ENCODE measurements around the gene KRTAP12-1. TPM values are rescaled to one million over a fixed set of nuclear protein-coding genes. Genes with fewer than 3 reads are reported as not detected.
"Not testable (repeated sequence)": the region's sequence is repeated elsewhere in the genome, so short reads cannot be mapped to it uniquely, and the experiment has no call there.

The KRTAP12-1 gene
- polyA plus RNA-seq, 3 donors = not detected

- H3K4me3 ChIP-seq (replicated peaks in 1 of 3; ENCODE audit: low read depth in 2 of 3, low read length in 3 of 3); H3K79me2 ChIP-seq (ENCODE audit: insufficient read depth, low read length); H3K27me3 ChIP-seq (ENCODE audit: control insufficient read depth in 2 of 2, insufficient read depth in 2 of 2, low read length in 2 of 2); H3K4me1 Mint-ChIP-seq; H3K36me3 ChIP-seq (replicated peaks in 1 of 2; ENCODE audit: control insufficient read depth in 1 of 2, insufficient read depth in 2 of 2, low read length in 2 of 2); H3K27ac Mint-ChIP-seq; intact Hi-C loops (cut with micrococcal nuclease); H3K4me3 Mint-ChIP-seq; H3K4me2 ChIP-seq (replicated peaks; ENCODE audit: extremely low read depth, low read length, poor library complexity, severe bottlenecking); H3K36me3 Mint-ChIP-seq; H2AFZ ChIP-seq (ENCODE audit: insufficient read depth, low read depth, low read length, poor library complexity, severe bottlenecking); H3K4me1 ChIP-seq (ENCODE audit: control insufficient read depth in 1 of 2, insufficient read depth in 2 of 2, low read length in 2 of 2); H4K20me1 ChIP-seq (ENCODE audit: insufficient read depth, low read length); H3K9ac ChIP-seq (ENCODE audit: insufficient read depth, low read length, poor library complexity, severe bottlenecking); DNase-seq; H3K27ac ChIP-seq (ENCODE audit: low read depth in 1 of 2, low read length in 2 of 2): not testable (repeated sequence)
- WGBS (ENCODE audit: insufficient coverage) = 87% methylated on average over 3 of the region's 12 CpGs
- Mint-ChIP-seq H3K9me3 (peaks cover 7 to 27% (median 20%) of the 10 kb centered on the region in 7 donors), H3K27me3 (ENCODE audit: low read depth in 3 of 3) (peaks cover 4 to 11% (median 11%) of the 10 kb centered on the region in 3 donors)
- peaks cover 8 to 25% of the 10 kb centered on the region in 2 donors for H3K9me3 ChIP-seq (replicated peaks in 1 of 2; ENCODE audit: control insufficient read depth in 1 of 2, insufficient read depth in 1 of 2, low read length in 2 of 2)
Measured at GRCh38 chr21:44637851-44638348, 44.1 kb downstream of the KRTAP12-1 start.

DNA sequence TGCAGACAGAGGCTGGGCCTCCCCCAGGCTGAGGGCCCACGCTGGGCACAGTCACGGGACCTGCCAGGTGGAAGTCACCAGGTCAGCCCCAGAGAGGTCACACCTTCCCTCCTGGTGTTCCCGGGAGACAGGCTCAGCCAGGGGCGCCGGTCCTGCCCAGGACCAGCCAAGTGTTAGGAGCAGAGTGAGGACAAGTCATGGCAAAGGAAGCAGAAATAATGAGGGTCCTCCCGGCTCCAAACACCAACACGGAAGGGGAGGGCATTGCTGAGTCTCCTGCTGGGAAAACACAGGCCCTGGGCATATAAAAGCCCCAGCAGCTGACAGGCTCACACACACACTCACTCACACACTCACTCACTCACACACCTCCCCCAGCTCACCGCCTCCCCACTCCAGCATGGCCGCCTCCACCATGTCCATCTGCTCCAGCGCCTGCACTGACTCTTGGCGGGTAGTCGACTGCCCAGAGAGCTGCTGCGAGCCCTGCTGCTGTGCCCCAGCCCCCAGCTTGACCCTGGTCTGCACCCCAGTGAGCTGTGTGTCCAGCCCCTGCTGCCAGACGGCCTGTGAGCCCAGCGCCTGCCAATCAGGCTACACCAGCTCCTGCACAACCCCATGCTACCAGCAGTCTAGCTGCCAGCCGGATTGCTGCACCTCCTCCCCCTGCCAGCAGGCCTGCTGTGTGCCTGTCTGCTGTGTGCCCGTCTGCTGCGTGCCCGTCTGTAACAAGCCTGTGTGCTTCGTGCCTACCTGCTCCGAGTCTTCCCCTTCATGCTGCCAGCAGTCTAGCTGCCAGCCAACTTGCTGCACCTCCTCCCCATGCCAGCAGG lies 44.7 kb downstream of the KRTAP12-1 start, which contains the start of gene KRTAP10-10:
KRTAP10-10 (plus strand) TSS at position 339 of the 833 bp plus-strand sequence; CDS start at position 401, 62 bp downstream.
- no peak within 1 kb of the TSS for H3K4me2 ChIP-seq (replicated peaks; ENCODE audit: extremely low read depth, low read length, poor library complexity, severe bottlenecking)
- no peak within 1 kb of the TSS for H2AFZ ChIP-seq (ENCODE audit: insufficient read depth, low read depth, low read length, poor library complexity, severe bottlenecking)
- H3K79me2 ChIP-seq (ENCODE audit: insufficient read depth, low read length) = no peaks in the 10 kb centered on the region
- intact Hi-C loops (cut with micrococcal nuclease) = no loop called here
- no peak within 1 kb of the TSS for H3K4me3 Mint-ChIP-seq
- WGBS (ENCODE audit: insufficient coverage) = 78% methylated on average over 16 of the region's 21 CpGs
- no peaks in the 10 kb centered on the region for H3K36me3 Mint-ChIP-seq
- no peak within 1 kb of the TSS for H3K9ac ChIP-seq (ENCODE audit: insufficient read depth, low read length, poor library complexity, severe bottlenecking)
- no peak within 1 kb of the TSS for H3K4me3 ChIP-seq (replicated peaks in 1 of 3; ENCODE audit: low read depth in 2 of 3, low read length in 3 of 3)
- peaks cover 7 to 28% (median 24%) of the 10 kb centered on the region in 7 donors for H3K9me3 Mint-ChIP-seq
- peaks cover 11 to 29% of the 10 kb centered on the region in 2 donors for H3K9me3 ChIP-seq (replicated peaks in 1 of 2; ENCODE audit: control insufficient read depth in 1 of 2, insufficient read depth in 1 of 2, low read length in 2 of 2)
- peaks cover 4 to 14% (median 11%) of the 10 kb centered on the region in 3 donors for H3K27me3 Mint-ChIP-seq (ENCODE audit: low read depth in 3 of 3)
- no peaks in the 10 kb centered on the region for H3K27me3 ChIP-seq (ENCODE audit: control insufficient read depth in 2 of 2, insufficient read depth in 2 of 2, low read length in 2 of 2)
- H3K4me1 ChIP-seq (ENCODE audit: control insufficient read depth in 1 of 2, insufficient read depth in 2 of 2, low read length in 2 of 2) = no peaks in the 10 kb centered on the region
- H3K36me3 ChIP-seq (replicated peaks in 1 of 2; ENCODE audit: control insufficient read depth in 1 of 2, insufficient read depth in 2 of 2, low read length in 2 of 2) = no peaks in the 10 kb centered on the region
- H4K20me1 ChIP-seq (ENCODE audit: insufficient read depth, low read length) = no peaks in the 10 kb centered on the region
- no peaks in the 10 kb centered on the region for H3K4me1 Mint-ChIP-seq
- no peak for TF ChIP-seq CTCF (IDR thresholded peaks at IDR 0.05)
- H3K27ac ChIP-seq (ENCODE audit: low read depth in 1 of 2, low read length in 2 of 2) = no peak within 1 kb of the TSS
- no peak within 1 kb of the TSS for H3K27ac Mint-ChIP-seq
- no peak for DNase-seq

All from CD14-positive monocyte (primary cell).